H1 (cell line): ENCODE measurements around the gene PCDHA1. TPM values are rescaled to one million over a fixed set of nuclear protein-coding genes. Genes with fewer than 3 reads are reported as not detected.

Experiments
- BRCA1 ChIP-seq: IDR thresholded peaks from 2 replicates; pipeline ENCODE4 v1.6.1; 2012; ENCODE audit warnings: low read depth, low read length, improper control_type of control experiment
- CBX5 ChIP-seq: fragments of 300-800, 300-1000 bp; sonication (generic); IDR thresholded peaks from 2 replicates; pipeline ENCODE4 v1.7.1; 2016; ENCODE audit warnings: antibody characterized with exemption, low read length, low read depth
- EZH2 ChIP-seq: fragments of 200-600 bp; sonication (generic); IDR thresholded peaks from 2 replicates; pipeline ENCODE4 v1.7.1; 2012; ENCODE audit warnings: low read depth, mild to moderate bottlenecking, moderate library complexity, low read length, inconsistent platforms; ENCODE audit not compliant: severe bottlenecking
- GABPA ChIP-seq: IDR thresholded peaks from 2 replicates; pipeline ENCODE4 v1.6.1; 2011; ENCODE audit warnings: mild to moderate bottlenecking, low read length, moderate library complexity, borderline replicate concordance; ENCODE audit not compliant: insufficient read depth
- GTF2F1 ChIP-seq: IDR thresholded peaks from 2 replicates; pipeline ENCODE4 v1.6.1; 2012; ENCODE audit warnings: low read depth, low read length, improper control_type of control experiment, borderline replicate concordance
- RFX5 ChIP-seq: IDR thresholded peaks from 2 replicates; pipeline ENCODE4 v1.6.1; 2011; ENCODE audit warnings: low read depth, low read length, improper control_type of control experiment, borderline replicate concordance
- polyA plus RNA-seq, 7 experiments: library from polyadenylated mRNA; depleted of rRNA in 3 of 7; stranded (reverse) in 5 of 7; unstranded in 2 of 7; fragments of >200 nt in 5 of 7; fragments of 200-250 nt in 2 of 7; gene quantifications; 1 replicate in 5 of 7; 2 replicates in 1 of 7; 4 replicates in 1 of 7; pipeline versions ENCODE4 v1.2.1 to v1.2.3, GENCODE V29; 2011 to 2013; ENCODE audit warnings: missing spikeins in 2 of 7, mixed read lengths in 2 of 7
- total RNA-seq: library from RNA; stranded (reverse); fragmentation: NEBNext Ultra II Directional; extraction: Animal tissue kit (Norgen Biotek cat#: 25700); gene quantifications from 2 replicates; pipeline ENCODE4 v1.2.1, GENCODE V29; 2021
- TF ChIP-seq, protein P1 (sequence below): IDR thresholded peaks from 2 replicates; pipeline ENCODE4 v1.6.1; 2012; ENCODE audit warnings: inconsistent platforms

The PCDHA1 gene
- total and polyA plus RNA-seq, 2 of the 8 experiments (the other 6 are each of a cell fraction or from before 2014, with no cell fraction given) = 0.23 to 0.50 TPM

GRCh38 chr5:140934964-140935606 lies 149.1 kb downstream of the PCDHA1 start (continued):
- no peak for TF ChIP-seq RFX5
- no peak for TF ChIP-seq GTF2F1
- no peak for TF ChIP-seq BRCA1
- no peak for TF ChIP-seq CBX5
- no peak for TF ChIP-seq EZH2
- TF ChIP-seq GABPA = no peak
- TF ChIP-seq, protein P1, sequence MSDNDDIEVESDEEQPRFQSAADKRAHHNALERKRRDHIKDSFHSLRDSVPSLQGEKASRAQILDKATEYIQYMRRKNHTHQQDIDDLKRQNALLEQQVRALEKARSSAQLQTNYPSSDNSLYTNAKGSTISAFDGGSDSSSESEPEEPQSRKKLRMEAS = no peak
